H1 (cell line): Measurements from ENCODE around the gene SPOCK1. TPM values are rescaled to one million over a fixed set of nuclear protein-coding genes. Genes with fewer than 3 reads are reported as not detected.

Experiments used
- polyA plus RNA-seq, 7 experiments: library from polyadenylated mRNA; depleted of rRNA in 3 of 7; stranded (reverse) in 5 of 7; unstranded in 2 of 7; fragments of >200 nt in 5 of 7; fragments of 200-250 nt in 2 of 7; gene quantifications; 1 replicate in 5 of 7; 2 replicates in 1 of 7; 4 replicates in 1 of 7; pipeline versions ENCODE4 v1.2.1 to v1.2.3, GENCODE V29; 2011 to 2013; ENCODE audit warnings: missing spikeins in 2 of 7, mixed read lengths in 2 of 7
- total RNA-seq: library from RNA; stranded (reverse); fragmentation: NEBNext Ultra II Directional; extraction: Animal tissue kit (Norgen Biotek cat#: 25700); gene quantifications from 2 replicates; pipeline ENCODE4 v1.2.1, GENCODE V29; 2021
- TF ChIP-seq, protein P1 (sequence below): fragments of 300-600 bp; sonication (generic); IDR thresholded peaks from 2 replicates; pipeline ENCODE4 v1.7.1; 2012; ENCODE audit warnings: low read length, moderate library complexity, mild to moderate bottlenecking, inconsistent platforms; ENCODE audit not compliant: insufficient replicate concordance

SPOCK1 gene
- total and polyA plus RNA-seq, 2 of the 8 experiments (the other 6 are each of a cell fraction or from before 2014, with no cell fraction given), result 6.9 to 18.1 TPM

DNA sequence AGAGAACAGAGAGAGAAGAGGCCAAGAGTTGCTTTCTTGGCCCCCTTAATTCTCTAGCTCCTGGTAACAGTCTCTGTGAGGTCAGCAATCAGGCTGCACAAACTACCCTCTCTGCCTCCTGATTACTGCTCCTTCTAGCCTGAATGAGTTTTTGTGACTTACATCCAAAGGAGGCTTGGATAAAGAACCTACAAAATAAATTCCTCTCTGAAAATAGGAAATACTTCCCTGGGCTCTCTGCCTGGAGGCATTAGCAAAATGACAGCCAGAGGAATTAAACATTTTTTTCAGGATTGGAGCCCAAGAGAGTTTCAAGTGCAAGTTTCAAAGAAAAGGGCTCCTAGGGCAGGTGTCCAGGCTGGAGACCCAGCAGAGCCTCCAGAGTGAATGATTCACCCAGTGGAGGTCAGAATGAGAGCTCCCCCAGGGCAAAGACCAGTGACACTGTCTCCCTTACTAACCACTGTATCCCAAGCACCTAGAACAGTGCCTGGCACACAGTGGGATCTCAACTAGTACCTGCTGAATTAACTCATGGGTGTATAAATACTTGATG is 162.5 kb downstream of the SPOCK1 start (continued):
- TF ChIP-seq, protein P1, sequence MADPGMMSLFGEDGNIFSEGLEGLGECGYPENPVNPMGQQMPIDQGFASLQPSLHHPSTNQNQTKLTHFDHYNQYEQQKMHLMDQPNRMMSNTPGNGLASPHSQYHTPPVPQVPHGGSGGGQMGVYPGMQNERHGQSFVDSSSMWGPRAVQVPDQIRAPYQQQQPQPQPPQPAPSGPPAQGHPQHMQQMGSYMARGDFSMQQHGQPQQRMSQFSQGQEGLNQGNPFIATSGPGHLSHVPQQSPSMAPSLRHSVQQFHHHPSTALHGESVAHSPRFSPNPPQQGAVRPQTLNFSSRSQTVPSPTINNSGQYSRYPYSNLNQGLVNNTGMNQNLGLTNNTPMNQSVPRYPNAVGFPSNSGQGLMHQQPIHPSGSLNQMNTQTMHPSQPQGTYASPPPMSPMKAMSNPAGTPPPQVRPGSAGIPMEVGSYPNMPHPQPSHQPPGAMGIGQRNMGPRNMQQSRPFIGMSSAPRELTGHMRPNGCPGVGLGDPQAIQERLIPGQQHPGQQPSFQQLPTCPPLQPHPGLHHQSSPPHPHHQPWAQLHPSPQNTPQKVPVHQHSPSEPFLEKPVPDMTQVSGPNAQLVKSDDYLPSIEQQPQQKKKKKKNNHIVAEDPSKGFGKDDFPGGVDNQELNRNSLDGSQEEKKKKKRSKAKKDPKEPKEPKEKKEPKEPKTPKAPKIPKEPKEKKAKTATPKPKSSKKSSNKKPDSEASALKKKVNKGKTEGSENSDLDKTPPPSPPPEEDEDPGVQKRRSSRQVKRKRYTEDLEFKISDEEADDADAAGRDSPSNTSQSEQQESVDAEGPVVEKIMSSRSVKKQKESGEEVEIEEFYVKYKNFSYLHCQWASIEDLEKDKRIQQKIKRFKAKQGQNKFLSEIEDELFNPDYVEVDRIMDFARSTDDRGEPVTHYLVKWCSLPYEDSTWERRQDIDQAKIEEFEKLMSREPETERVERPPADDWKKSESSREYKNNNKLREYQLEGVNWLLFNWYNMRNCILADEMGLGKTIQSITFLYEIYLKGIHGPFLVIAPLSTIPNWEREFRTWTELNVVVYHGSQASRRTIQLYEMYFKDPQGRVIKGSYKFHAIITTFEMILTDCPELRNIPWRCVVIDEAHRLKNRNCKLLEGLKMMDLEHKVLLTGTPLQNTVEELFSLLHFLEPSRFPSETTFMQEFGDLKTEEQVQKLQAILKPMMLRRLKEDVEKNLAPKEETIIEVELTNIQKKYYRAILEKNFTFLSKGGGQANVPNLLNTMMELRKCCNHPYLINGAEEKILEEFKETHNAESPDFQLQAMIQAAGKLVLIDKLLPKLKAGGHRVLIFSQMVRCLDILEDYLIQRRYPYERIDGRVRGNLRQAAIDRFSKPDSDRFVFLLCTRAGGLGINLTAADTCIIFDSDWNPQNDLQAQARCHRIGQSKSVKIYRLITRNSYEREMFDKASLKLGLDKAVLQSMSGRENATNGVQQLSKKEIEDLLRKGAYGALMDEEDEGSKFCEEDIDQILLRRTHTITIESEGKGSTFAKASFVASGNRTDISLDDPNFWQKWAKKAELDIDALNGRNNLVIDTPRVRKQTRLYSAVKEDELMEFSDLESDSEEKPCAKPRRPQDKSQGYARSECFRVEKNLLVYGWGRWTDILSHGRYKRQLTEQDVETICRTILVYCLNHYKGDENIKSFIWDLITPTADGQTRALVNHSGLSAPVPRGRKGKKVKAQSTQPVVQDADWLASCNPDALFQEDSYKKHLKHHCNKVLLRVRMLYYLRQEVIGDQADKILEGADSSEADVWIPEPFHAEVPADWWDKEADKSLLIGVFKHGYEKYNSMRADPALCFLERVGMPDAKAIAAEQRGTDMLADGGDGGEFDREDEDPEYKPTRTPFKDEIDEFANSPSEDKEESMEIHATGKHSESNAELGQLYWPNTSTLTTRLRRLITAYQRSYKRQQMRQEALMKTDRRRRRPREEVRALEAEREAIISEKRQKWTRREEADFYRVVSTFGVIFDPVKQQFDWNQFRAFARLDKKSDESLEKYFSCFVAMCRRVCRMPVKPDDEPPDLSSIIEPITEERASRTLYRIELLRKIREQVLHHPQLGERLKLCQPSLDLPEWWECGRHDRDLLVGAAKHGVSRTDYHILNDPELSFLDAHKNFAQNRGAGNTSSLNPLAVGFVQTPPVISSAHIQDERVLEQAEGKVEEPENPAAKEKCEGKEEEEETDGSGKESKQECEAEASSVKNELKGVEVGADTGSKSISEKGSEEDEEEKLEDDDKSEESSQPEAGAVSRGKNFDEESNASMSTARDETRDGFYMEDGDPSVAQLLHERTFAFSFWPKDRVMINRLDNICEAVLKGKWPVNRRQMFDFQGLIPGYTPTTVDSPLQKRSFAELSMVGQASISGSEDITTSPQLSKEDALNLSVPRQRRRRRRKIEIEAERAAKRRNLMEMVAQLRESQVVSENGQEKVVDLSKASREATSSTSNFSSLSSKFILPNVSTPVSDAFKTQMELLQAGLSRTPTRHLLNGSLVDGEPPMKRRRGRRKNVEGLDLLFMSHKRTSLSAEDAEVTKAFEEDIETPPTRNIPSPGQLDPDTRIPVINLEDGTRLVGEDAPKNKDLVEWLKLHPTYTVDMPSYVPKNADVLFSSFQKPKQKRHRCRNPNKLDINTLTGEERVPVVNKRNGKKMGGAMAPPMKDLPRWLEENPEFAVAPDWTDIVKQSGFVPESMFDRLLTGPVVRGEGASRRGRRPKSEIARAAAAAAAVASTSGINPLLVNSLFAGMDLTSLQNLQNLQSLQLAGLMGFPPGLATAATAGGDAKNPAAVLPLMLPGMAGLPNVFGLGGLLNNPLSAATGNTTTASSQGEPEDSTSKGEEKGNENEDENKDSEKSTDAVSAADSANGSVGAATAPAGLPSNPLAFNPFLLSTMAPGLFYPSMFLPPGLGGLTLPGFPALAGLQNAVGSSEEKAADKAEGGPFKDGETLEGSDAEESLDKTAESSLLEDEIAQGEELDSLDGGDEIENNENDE, result no peak
